Measurements from ENCODE around the gene MLANA. TPM values are rescaled to one million over a fixed set of nuclear protein-coding genes. Genes with fewer than 3 reads are reported as not detected.
A peak's percentile ranks its signal among the peaks of the same experiment; 100 is the strongest.

MLANA gene
- total and polyA plus RNA-seq, 4 donors = 0.05 to 0.29 (median 0.16) TPM

DNA sequence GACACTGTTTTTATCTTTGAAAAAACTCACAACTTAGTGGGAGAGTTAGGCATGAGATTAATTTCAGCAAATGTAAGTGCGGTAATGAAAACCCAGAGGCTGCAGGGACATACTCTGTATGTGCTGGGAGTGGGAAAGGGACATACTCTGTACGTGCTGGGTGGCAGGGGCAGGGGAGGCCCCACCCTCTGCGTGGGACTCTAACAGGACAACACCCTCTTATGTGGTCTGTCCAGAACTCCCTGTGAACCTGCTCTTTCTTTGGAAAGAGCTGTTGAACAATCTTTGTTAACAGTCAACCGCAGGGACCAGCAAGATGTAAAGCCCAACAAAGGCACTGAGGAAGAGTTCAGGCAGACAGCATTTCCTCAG lies 2.4 kb downstream of the MLANA start:
- Histone ChIP-seq H3K27ac (ENCODE audit: low read depth in 1 of 2, low read length in 2 of 2) (no peak overlapping the region), H3K4me1 (ENCODE audit: control insufficient read depth in 4 of 4, insufficient read depth in 4 of 4, low read length in 3 of 4) (peaks cover 3 to 17% (median 8%) of the 10 kb centered on the region in 4 donors), H3K4me3 (ENCODE audit: low read depth in 1 of 3, low read length in 3 of 3) (no peak overlapping the region), H3K9ac (ENCODE audit: low read depth in 1 of 2, low read length in 2 of 2) (no peak overlapping the region), H3K27me3 (ENCODE audit: control insufficient read depth in 4 of 4, insufficient read depth in 4 of 4, low read length in 3 of 4) (no peaks in the 10 kb centered on the region), H3K36me3 (ENCODE audit: control insufficient read depth in 4 of 4, insufficient read depth in 3 of 4, low read depth in 1 of 4, low read length in 3 of 4) (peaks cover 0 to 2% (median 0%) of the 10 kb centered on the region in 4 donors), H3K9me3 (ENCODE audit: control insufficient read depth in 4 of 4, low read length in 3 of 4) (no peaks in the 10 kb centered on the region)
- DNase-seq (ENCODE audit: low spot score) = no peak
- WGBS = 74% methylated on average over 4 of the region's 4 CpGs
- TF ChIP-seq RXRA (IDR thresholded peaks at IDR 0.05) (no peak), FOXA2 (IDR thresholded peaks at IDR 0.05) (no peak), HNF4G (IDR thresholded peaks at IDR 0.05) (no peak), SP1 (IDR thresholded peaks at IDR 0.05) (no peak), FOXA1 (IDR thresholded peaks at IDR 0.05) (no peak), TAF1 (conservative IDR thresholded peaks at IDR 0.05) (no peak)
- TF ChIP-seq, protein P1, sequence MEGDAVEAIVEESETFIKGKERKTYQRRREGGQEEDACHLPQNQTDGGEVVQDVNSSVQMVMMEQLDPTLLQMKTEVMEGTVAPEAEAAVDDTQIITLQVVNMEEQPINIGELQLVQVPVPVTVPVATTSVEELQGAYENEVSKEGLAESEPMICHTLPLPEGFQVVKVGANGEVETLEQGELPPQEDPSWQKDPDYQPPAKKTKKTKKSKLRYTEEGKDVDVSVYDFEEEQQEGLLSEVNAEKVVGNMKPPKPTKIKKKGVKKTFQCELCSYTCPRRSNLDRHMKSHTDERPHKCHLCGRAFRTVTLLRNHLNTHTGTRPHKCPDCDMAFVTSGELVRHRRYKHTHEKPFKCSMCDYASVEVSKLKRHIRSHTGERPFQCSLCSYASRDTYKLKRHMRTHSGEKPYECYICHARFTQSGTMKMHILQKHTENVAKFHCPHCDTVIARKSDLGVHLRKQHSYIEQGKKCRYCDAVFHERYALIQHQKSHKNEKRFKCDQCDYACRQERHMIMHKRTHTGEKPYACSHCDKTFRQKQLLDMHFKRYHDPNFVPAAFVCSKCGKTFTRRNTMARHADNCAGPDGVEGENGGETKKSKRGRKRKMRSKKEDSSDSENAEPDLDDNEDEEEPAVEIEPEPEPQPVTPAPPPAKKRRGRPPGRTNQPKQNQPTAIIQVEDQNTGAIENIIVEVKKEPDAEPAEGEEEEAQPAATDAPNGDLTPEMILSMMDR (IDR thresholded peaks at IDR 0.05; ENCODE audit: low read depth, low read length, missing input control) = no peak

DNA sequence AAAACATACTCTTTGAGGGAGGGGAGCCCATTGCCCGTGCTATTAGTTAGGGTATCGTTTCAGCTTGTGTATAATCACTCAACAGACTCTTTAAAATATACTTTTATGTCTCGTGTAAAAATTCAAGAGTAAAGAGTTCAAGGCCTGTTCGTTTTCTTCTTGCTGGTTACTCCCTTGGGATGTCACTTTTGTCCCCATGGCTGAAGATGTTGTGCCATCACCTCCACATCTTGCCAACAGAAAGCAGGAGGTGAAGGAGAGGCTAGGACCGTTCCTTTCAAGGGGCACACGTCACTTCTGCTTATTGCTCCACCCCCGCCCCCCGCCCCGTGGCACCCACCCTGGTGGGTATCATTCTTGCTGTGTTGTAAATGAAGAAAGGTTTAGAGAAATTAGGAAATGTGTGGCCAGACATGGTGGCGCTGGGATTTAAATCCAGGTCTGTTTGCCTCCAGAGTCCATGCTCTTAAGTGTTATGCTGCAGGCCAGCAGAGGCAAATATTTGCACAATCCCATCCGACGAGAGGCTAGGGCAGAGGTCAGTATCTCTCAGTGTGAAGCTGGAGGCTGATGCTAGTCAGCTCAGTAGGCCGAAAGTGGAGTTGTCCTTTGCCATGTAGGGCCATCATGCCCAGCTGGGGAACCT lies 3.0 kb downstream of the MLANA start:
- 44% methylated on average over 13 of the region's 13 CpGs for WGBS
- peak; percentile 95 for TF ChIP-seq SP1 (IDR thresholded peaks at IDR 0.05)
- TF ChIP-seq, protein P2, sequence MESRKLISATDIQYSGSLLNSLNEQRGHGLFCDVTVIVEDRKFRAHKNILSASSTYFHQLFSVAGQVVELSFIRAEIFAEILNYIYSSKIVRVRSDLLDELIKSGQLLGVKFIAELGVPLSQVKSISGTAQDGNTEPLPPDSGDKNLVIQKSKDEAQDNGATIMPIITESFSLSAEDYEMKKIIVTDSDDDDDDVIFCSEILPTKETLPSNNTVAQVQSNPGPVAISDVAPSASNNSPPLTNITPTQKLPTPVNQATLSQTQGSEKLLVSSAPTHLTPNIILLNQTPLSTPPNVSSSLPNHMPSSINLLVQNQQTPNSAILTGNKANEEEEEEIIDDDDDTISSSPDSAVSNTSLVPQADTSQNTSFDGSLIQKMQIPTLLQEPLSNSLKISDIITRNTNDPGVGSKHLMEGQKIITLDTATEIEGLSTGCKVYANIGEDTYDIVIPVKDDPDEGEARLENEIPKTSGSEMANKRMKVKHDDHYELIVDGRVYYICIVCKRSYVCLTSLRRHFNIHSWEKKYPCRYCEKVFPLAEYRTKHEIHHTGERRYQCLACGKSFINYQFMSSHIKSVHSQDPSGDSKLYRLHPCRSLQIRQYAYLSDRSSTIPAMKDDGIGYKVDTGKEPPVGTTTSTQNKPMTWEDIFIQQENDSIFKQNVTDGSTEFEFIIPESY (IDR thresholded peaks at IDR 0.05) = no peak
- TF ChIP-seq, protein P3, sequence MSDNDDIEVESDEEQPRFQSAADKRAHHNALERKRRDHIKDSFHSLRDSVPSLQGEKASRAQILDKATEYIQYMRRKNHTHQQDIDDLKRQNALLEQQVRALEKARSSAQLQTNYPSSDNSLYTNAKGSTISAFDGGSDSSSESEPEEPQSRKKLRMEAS (IDR thresholded peaks at IDR 0.05) = peak; percentile 42
- TF ChIP-seq, protein P1 (IDR thresholded peaks at IDR 0.05; ENCODE audit: low read depth, low read length, missing input control) = no peak
- TF ChIP-seq EGR1 (IDR thresholded peaks at IDR 0.05; ENCODE audit: low read depth in 2 of 2) = no peak
- TF ChIP-seq HNF4A (conservative IDR thresholded peaks at IDR 0.05) = peak; percentile 89
- TF ChIP-seq RAD21 (IDR thresholded peaks at IDR 0.05) = peak; percentile 49 to 71
- peak; percentile 58 for TF ChIP-seq FOXA1 (IDR thresholded peaks at IDR 0.05)
- TF ChIP-seq TAF1 (conservative IDR thresholded peaks at IDR 0.05) = no peak
- peak; percentile 66 for TF ChIP-seq NR2F2 (IDR thresholded peaks at IDR 0.05)
- TF ChIP-seq RXRA (IDR thresholded peaks at IDR 0.05) = peak; percentile 84 to 88
- TF ChIP-seq GABPA (IDR thresholded peaks at IDR 0.05 in 1 of 2, conservative IDR thresholded peaks at IDR 0.05 in 1 of 2) = no peak
- TF ChIP-seq, protein P4, sequence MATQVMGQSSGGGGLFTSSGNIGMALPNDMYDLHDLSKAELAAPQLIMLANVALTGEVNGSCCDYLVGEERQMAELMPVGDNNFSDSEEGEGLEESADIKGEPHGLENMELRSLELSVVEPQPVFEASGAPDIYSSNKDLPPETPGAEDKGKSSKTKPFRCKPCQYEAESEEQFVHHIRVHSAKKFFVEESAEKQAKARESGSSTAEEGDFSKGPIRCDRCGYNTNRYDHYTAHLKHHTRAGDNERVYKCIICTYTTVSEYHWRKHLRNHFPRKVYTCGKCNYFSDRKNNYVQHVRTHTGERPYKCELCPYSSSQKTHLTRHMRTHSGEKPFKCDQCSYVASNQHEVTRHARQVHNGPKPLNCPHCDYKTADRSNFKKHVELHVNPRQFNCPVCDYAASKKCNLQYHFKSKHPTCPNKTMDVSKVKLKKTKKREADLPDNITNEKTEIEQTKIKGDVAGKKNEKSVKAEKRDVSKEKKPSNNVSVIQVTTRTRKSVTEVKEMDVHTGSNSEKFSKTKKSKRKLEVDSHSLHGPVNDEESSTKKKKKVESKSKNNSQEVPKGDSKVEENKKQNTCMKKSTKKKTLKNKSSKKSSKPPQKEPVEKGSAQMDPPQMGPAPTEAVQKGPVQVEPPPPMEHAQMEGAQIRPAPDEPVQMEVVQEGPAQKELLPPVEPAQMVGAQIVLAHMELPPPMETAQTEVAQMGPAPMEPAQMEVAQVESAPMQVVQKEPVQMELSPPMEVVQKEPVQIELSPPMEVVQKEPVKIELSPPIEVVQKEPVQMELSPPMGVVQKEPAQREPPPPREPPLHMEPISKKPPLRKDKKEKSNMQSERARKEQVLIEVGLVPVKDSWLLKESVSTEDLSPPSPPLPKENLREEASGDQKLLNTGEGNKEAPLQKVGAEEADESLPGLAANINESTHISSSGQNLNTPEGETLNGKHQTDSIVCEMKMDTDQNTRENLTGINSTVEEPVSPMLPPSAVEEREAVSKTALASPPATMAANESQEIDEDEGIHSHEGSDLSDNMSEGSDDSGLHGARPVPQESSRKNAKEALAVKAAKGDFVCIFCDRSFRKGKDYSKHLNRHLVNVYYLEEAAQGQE (IDR thresholded peaks at IDR 0.05) = peak; percentile 34
- TF ChIP-seq, protein P5, sequence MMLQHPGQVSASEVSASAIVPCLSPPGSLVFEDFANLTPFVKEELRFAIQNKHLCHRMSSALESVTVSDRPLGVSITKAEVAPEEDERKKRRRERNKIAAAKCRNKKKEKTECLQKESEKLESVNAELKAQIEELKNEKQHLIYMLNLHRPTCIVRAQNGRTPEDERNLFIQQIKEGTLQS (IDR thresholded peaks at IDR 0.05) = no peak
- TF ChIP-seq YY1 (IDR thresholded peaks at IDR 0.05) = peak; percentile 93
- TF ChIP-seq FOXA2 (IDR thresholded peaks at IDR 0.05) = peak; percentile 15
- TF ChIP-seq HNF4G (IDR thresholded peaks at IDR 0.05) = peak; percentile 79
- TF ChIP-seq JUND (IDR thresholded peaks at IDR 0.05) = peak in 1 of 2 donors; percentile 41
- H3K27me3 ChIP-seq (ENCODE audit: control insufficient read depth in 4 of 4, insufficient read depth in 4 of 4, low read length in 3 of 4) = no peaks in the 10 kb centered on the region
- no peaks in the 10 kb centered on the region for H3K9me3 ChIP-seq (ENCODE audit: control insufficient read depth in 4 of 4, low read length in 3 of 4)
- H3K4me3 ChIP-seq (ENCODE audit: low read depth in 1 of 3, low read length in 3 of 3) = no peak overlapping the region
- H3K4me1 ChIP-seq (ENCODE audit: control insufficient read depth in 4 of 4, insufficient read depth in 4 of 4, low read length in 3 of 4) = peaks cover 3 to 17% (median 8%) of the 10 kb centered on the region in 4 donors
- DNase-seq (ENCODE audit: low spot score) = no peak
- H3K9ac ChIP-seq (ENCODE audit: low read depth in 1 of 2, low read length in 2 of 2) = no peak overlapping the region
- peaks cover 0 to 4% (median 0%) of the 10 kb centered on the region in 4 donors for H3K36me3 ChIP-seq (ENCODE audit: control insufficient read depth in 4 of 4, insufficient read depth in 3 of 4, low read depth in 1 of 4, low read length in 3 of 4)
- no peak overlapping the region for H3K27ac ChIP-seq (ENCODE audit: low read depth in 1 of 2, low read length in 2 of 2)

All from liver (tissue), 9 donors.